Stimulated activated effector memory CD8-positive, alpha-beta T cell treated with anti-CD3 and anti-CD28 coated beads, Interleukin-12 subunit alpha, Interleukin-12 subunit beta, amount 100 ng/mL, for 72 hours (primary cell): ENCODE data around the gene SIGLEC10.
"Not testable (repeated sequence)": the region's sequence is repeated elsewhere in the genome, so short reads cannot be mapped to it uniquely, and the experiment has no call there.

Experiments
- ATAC-seq: fragments of 150-1000 bp; cut with Tn5 transposase; 2 replicates; pipeline ENCODE4 v1.10.0; 2021
- DNase-seq, 2 donors: peaks; one replicate each; pipeline ENCODE4 v3.0.0; 2021 to 2022; ENCODE audit warnings: low spot score in 2 of 2
- H3K27ac Mint-ChIP-seq: one replicate; pipeline ENCODE4 v1.8.0; 2022; ENCODE audit warnings: mild to moderate bottlenecking, mixed read lengths
- H3K36me3 Mint-ChIP-seq: one replicate; pipeline ENCODE4 v1.8.0; 2022; ENCODE audit warnings: mild to moderate bottlenecking, mixed read lengths
- H3K4me1 Mint-ChIP-seq: one replicate; pipeline ENCODE4 v1.8.0; 2022; ENCODE audit warnings: mixed read lengths
- H3K4me3 Mint-ChIP-seq: one replicate; pipeline ENCODE4 v1.8.0; 2022; ENCODE audit warnings: mild to moderate bottlenecking, mixed read lengths
- H3K9me3 Mint-ChIP-seq: one replicate; pipeline ENCODE4 v1.8.0; 2022; ENCODE audit warnings: mixed read lengths

Gene SIGLEC10, protein sequence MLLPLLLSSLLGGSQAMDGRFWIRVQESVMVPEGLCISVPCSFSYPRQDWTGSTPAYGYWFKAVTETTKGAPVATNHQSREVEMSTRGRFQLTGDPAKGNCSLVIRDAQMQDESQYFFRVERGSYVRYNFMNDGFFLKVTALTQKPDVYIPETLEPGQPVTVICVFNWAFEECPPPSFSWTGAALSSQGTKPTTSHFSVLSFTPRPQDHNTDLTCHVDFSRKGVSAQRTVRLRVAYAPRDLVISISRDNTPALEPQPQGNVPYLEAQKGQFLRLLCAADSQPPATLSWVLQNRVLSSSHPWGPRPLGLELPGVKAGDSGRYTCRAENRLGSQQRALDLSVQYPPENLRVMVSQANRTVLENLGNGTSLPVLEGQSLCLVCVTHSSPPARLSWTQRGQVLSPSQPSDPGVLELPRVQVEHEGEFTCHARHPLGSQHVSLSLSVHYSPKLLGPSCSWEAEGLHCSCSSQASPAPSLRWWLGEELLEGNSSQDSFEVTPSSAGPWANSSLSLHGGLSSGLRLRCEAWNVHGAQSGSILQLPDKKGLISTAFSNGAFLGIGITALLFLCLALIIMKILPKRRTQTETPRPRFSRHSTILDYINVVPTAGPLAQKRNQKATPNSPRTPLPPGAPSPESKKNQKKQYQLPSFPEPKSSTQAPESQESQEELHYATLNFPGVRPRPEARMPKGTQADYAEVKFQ

DNA sequence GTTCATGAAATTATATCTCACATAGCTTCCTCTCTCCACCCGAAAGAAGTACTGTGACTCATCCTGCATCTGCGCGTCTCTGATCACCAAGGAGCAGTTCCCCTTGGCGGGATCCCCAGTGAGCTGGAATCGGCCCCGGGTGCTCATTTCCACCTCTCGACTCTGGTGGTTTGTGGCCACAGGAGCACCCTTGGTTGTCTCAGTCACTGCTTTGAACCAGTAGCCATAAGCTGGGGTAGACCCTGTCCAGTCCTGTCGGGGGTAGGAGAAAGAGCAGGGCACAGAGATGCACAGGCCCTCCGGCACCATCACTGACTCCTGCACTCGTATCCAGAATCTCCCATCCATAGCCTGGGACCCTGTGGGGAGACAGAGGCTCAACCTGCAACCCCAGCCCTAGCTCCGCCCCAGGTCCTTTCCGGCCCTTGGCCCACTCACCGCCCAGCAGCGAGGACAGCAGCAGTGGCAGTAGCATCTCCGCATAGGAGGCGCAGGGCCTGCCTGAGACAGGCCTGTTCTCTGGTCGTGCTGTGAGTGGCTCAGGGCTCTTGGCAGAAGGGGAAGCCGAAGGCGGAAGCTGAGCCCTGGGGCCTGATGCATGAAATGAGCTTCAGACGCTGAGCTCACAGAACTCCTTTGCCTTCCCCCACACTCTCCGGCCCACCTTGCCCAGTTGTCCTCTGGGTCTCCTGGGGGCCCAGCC, at the start of gene SIGLEC10:
Gene SIGLEC10 (minus strand): TSS at position 536 of the 703 bp plus-strand sequence. CDS start 61 bp downstream, at position 475.
- no peak for DNase-seq
- H3K36me3 Mint-ChIP-seq, result peaks cover 15% of the 10 kb centered on the region
- peak within 1 kb of the TSS; percentile 48 for H3K4me3 Mint-ChIP-seq
- H3K4me1 Mint-ChIP-seq, result peaks cover 20% of the 10 kb centered on the region
- H3K27ac Mint-ChIP-seq, result peak within 1 kb of the TSS; percentile 43
- no peaks in the 10 kb centered on the region for H3K9me3 Mint-ChIP-seq
- peak; percentile 72 for ATAC-seq

- ATAC-seq (no peak), DNase-seq (no peak)
- Mint-ChIP-seq H3K4me3 (no peak overlapping the region), H3K9me3 (no peaks in the 10 kb centered on the region), H3K27ac (no peak overlapping the region), H3K36me3 (no peaks in the 10 kb centered on the region), H3K4me1 (peaks cover 24% of the 10 kb centered on the region)
Measured at GRCh38 chr19:51466723-51467122, 49.3 kb upstream of the SIGLEC10 start.

DNA sequence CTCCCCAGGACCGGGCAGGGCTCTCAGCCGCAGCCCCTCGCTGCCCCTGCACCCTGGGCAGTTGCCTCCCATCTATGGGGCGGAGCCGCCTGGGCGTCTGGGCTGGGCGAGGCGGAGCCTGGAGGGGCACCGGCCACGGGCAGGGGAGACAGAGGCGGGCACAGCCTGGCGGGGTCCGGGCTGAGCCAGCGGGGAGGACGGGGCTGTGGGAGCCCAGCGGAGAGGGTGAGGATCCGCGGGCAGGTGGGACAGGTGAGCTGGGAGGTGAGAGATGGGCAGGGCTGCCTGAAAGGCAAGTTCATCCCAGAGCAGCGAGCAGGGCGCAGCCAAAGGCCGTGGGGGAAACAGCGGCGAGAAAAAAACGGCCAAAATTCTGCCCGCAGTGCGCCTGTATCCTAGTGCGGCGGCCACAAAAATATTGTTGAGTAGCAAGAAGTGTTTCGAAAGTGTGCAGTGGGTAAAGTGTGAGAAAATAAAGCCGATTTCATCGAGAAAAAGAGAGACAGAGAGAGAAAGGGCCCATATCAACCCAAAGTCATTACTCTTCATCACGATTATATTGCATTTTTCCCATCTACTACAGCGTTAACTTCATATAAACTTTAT, 46.6 kb upstream of the SIGLEC10 start:
- Mint-ChIP-seq H3K4me1 (peaks cover 34% of the 10 kb centered on the region), H3K4me3 (peak overlapping the region; percentile 45)
- not testable (repeated sequence) for DNase-seq, H3K27ac Mint-ChIP-seq, H3K36me3 Mint-ChIP-seq, H3K9me3 Mint-ChIP-seq
- ATAC-seq, result peak; percentile 61

DNA sequence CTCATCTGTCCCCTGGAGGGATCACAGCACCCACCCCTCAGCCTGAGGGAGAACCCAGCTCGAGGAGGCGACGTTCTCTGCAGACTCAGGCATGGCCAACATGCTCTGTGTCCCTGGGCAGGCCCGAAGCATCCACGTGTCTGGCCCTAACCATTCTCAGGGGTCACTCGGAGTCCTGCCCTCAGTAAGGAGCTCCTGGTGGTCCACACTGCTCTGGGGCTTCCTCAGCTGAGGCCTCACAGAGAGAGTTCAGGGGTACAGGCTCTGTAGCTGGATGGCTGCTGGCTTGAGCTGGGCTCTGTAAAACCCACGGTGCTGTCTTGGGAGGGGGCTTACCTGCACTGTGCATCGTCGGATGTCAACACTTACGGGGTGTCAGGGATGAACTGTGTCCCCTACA, 45.2 kb upstream of the SIGLEC10 start:
- no peak for DNase-seq
- H3K4me1 Mint-ChIP-seq, result peaks cover 26% of the 10 kb centered on the region
- H3K36me3 Mint-ChIP-seq, result no peaks in the 10 kb centered on the region
- H3K27ac Mint-ChIP-seq, result no peak overlapping the region
- H3K4me3 Mint-ChIP-seq, result no peak overlapping the region
- ATAC-seq, result no peak
- H3K9me3 Mint-ChIP-seq, result no peaks in the 10 kb centered on the region

- Mint-ChIP-seq H3K4me1 (peaks cover 24% of the 10 kb centered on the region), H3K36me3 (no peaks in the 10 kb centered on the region), H3K4me3 (no peak overlapping the region), H3K27ac (no peak overlapping the region), H3K9me3 (no peaks in the 10 kb centered on the region)
- ATAC-seq (no peak), DNase-seq (no peak)
Measured at GRCh38 chr19:51462276-51462675, 44.8 kb upstream of the SIGLEC10 start.

DNA sequence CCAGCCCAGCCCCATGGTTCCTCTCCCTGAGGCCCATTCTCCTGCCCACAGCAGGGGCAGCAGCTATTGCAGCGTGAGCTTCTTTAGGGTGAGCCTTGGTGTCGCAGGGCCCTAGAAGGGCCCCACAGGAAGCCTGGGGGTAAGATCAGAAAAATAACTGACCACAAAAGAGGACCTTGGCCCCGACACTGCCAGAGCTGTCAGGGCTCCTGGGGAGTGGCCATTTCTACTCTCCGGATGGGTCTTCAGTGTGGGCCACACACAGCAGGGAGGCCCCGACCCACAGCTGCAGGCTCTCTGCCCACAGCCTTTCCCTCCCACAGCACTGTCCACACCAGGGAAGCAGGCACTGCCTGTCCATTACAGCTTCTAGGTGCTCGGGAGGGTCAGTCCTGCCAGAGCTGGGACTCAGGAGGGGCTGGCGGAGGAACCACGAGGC, 44.3 kb upstream of the SIGLEC10 start:
- H3K4me3 Mint-ChIP-seq, result no peak overlapping the region
- H3K36me3 Mint-ChIP-seq, result no peaks in the 10 kb centered on the region
- peaks cover 24% of the 10 kb centered on the region for H3K4me1 Mint-ChIP-seq
- no peaks in the 10 kb centered on the region for H3K9me3 Mint-ChIP-seq
- no peak for ATAC-seq
- DNase-seq, result no peak
- H3K27ac Mint-ChIP-seq, result no peak overlapping the region

DNA sequence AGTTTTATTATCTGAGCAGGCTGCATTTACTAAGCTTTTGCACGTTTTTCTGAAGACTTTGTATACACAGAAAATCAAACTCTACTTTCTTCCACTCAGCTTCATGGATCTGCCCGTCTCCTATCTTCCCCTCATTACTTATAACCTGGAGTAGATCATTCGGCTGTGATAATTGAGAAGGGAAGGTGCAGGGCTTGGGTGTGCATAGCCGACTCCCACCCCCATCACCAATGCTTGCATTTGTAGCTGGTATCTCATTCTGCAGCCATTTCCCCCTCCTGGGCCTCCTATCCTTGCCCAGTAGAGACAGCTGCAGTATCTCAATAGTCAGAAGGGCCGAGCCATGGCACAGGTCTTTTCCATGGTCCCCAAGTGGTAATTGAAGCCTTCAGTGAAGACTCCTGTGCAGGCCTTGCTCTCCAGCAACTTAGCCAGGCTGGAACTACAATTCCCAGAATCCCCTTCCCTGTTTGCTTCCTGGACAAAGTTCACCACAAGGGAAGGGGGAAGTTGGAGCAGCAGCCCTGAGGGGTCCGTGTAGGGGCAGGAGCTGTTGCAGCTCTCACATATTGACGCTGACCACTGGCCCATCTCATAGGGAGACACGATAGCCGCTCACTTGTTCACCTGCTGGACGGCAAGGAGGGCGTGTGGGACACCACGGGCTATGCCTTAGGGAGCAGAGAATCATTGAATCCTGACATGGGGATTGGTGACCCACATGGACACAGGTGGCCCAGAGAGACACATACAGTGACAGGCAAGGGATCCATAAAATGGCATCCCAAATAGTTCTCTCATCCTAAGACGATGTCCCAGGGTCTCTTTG, 42.9 kb upstream of the SIGLEC10 start:
- Mint-ChIP-seq H3K27ac (peak overlapping the region; percentile 29), H3K4me1 (peaks cover 24% of the 10 kb centered on the region), H3K9me3 (no peaks in the 10 kb centered on the region), H3K36me3 (no peaks in the 10 kb centered on the region), H3K4me3 (no peak overlapping the region)
- DNase-seq (no peak), ATAC-seq (no peak)

DNA sequence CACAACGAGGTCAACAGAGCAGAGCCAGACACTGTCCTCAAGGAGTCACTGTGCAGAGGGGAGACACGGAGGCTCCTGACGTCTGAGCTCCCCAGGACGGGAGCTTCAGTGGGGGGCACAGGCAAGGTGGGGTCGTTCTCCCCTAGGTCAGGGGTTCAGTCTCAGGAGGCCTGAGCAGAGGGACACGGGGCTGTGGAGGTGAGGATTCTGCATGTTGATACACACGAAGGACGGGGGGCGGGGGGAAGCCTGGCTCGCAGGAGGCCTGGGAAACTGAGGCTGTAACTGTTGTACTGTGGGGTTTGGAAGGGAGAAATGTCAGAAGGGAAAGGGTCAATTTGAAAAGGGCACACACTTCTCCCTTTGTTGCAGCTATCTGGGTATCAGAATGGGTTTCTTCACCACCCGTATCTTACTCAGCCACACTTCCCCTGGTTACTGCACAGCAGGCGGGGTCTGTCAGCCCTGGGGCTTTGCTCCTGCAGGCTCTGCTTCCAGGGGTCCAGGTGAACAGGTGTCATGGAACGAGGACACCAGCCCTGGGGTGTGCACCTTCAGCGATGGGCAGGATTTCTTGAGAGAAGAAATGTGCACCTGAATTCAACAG, 41.6 kb upstream of the SIGLEC10 start:
- no peak overlapping the region for H3K4me3 Mint-ChIP-seq
- peaks cover 24% of the 10 kb centered on the region for H3K4me1 Mint-ChIP-seq
- ATAC-seq, result no peak
- no peak overlapping the region for H3K27ac Mint-ChIP-seq
- no peaks in the 10 kb centered on the region for H3K9me3 Mint-ChIP-seq
- H3K36me3 Mint-ChIP-seq, result no peaks in the 10 kb centered on the region
- no peak for DNase-seq

- Mint-ChIP-seq H3K27ac (peak within 1 kb of the TSS; percentile 6), H3K4me3 (no peak within 1 kb of the TSS), H3K4me1 (peaks cover 19% of the 10 kb centered on the region), H3K36me3 (no peaks in the 10 kb centered on the region), H3K9me3 (no peaks in the 10 kb centered on the region)
- ATAC-seq (no peak), DNase-seq (no peak)
Measured at GRCh38 chr19:51458051-51458645, 40.7 kb upstream of the SIGLEC10 start, which contains the start of gene SIGLEC8. Gene SIGLEC8 (minus strand): TSS chr19:51458454. CDS start chr19:51458387, 67 bp downstream.

DNA sequence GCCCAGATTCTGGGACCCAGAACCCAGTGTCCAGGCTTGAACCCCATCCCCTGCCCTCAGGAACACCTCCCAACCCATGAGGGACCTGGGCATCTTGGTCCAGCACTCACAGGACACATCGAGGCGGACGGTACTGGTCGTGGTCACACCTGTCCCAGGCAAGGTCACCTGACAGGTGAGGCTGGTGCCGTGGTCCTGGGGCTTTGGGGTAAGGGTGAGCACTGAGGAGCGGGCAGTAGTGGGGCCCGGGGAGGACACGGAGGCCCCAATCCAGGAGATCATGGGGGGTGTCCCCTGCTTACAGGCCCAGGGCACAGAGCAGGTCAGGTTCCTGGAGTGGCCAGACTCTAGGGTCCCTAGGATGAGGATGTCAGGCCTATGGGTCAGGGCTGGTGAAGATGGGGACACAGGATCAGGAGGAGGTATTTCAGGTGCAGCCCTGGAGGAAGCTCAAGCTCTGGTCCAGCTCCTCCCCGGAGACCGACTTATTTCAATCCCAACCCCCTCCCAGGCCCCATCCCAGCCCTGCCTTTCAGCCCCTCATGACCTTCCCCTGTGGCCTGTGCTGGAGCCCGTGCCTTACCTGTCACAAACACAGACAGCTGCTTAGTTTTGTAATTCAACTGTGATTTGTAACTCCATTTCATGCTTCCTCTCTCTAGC, 40.0 kb upstream of the SIGLEC10 start:
- Mint-ChIP-seq H3K36me3 (no peaks in the 10 kb centered on the region), H3K27ac (peak overlapping the region; percentile 6), H3K9me3 (no peaks in the 10 kb centered on the region), H3K4me3 (no peak overlapping the region), H3K4me1 (peaks cover 14% of the 10 kb centered on the region)
- DNase-seq (no peak), ATAC-seq (no peak)

DNA sequence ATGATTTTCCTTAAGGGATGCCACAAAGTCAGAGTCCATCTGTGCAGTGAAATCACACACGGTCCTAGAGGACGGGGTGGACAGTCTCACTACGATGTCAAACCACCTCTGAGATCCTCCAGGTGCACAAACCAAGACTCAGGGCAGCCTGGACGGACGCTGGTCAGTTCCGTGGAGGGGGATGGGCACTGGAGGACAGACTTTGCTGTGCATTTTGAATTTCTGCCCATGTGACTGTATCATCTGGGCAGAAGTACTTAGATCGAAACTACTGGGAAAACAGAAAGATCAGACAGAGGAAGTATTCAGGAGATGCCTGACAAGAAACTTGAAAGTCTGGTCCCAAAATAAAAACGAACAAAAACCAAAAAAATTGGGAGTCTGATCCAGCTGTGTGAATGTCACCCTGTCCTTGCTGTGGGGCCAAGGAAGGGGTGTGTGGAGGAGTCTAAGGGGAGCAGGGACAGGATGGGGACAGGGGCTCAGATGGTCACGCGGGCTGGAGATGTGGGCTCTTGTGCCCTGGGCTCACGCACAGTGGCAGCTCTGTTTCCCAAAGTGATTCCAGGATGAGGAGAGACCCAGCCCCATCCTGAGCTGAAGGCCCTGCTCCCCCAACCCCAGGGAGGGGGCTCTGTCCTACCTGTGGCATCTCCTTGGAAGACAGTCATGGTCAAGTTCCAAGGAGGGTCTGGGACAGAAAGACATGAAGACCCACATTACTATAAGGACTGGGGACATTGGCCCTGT, 39.3 kb upstream of the SIGLEC10 start:
- Mint-ChIP-seq H3K36me3 (no peaks in the 10 kb centered on the region), H3K4me3 (no peak overlapping the region), H3K4me1 (peaks cover 10% of the 10 kb centered on the region), H3K9me3 (peaks cover 3% of the 10 kb centered on the region), H3K27ac (no peak overlapping the region)
- ATAC-seq (no peak), DNase-seq (no peak)

GRCh38 chr19:51450730-51451307, 33.4 kb upstream of the SIGLEC10 start:
- H3K4me1 Mint-ChIP-seq, result peaks cover 33% of the 10 kb centered on the region
- DNase-seq, result no peak
- peaks cover 10% of the 10 kb centered on the region for H3K9me3 Mint-ChIP-seq
- peaks cover 6% of the 10 kb centered on the region for H3K36me3 Mint-ChIP-seq
- ATAC-seq, result peak; percentile 58
- H3K27ac Mint-ChIP-seq, result peak overlapping the region; percentile 36
- H3K4me3 Mint-ChIP-seq, result no peak overlapping the region
